ENCODE results near the gene ADCY7. TPM values are rescaled to one million over a fixed set of nuclear protein-coding genes. Genes with fewer than 3 reads are reported as not detected.

Gene ADCY7
- total RNA-seq, 1 donor = 225 TPM

GRCh38 chr16:50265716-50266336 is 525 bp upstream of the ADCY7 start:
- no peak for DNase-seq (ENCODE audit: low read depth in 2 of 3, low spot score in 2 of 3)

- DNase-seq (ENCODE audit: low read depth in 2 of 3, low spot score in 2 of 3) = no peak
Observed at GRCh38 chr16:50267151-50267631, 840 bp downstream of the ADCY7 start.

- peak in 1 of 3 donors; percentile 35 for DNase-seq (ENCODE audit: low read depth in 2 of 3, low spot score in 2 of 3)
Observed at GRCh38 chr16:50267651-50268050, 1.3 kb downstream of the ADCY7 start.

- no peak for DNase-seq (ENCODE audit: low read depth in 2 of 3, low spot score in 2 of 3)
Observed at GRCh38 chr16:50268352-50268751, 2.0 kb downstream of the ADCY7 start.

- no peak for DNase-seq (ENCODE audit: low read depth in 2 of 3, low spot score in 2 of 3)
Observed at GRCh38 chr16:50269061-50269705, 2.8 kb downstream of the ADCY7 start.

GRCh38 chr16:50269769-50270509 is 3.6 kb downstream of the ADCY7 start:
- DNase-seq (ENCODE audit: low read depth in 2 of 3, low spot score in 2 of 3) = no peak

GRCh38 chr16:50270510-50271147 is 4.3 kb downstream of the ADCY7 start:
- DNase-seq (ENCODE audit: low read depth in 2 of 3, low spot score in 2 of 3) = no peak

- DNase-seq (ENCODE audit: low read depth in 2 of 3, low spot score in 2 of 3) = no peak
Observed at GRCh38 chr16:50271148-50272041, 5.0 kb downstream of the ADCY7 start.

GRCh38 chr16:50272111-50272571 is 5.8 kb downstream of the ADCY7 start:
- no peak for DNase-seq (ENCODE audit: low read depth in 2 of 3, low spot score in 2 of 3)

GRCh38 chr16:50272687-50273381 is 6.5 kb downstream of the ADCY7 start:
- no peak for DNase-seq (ENCODE audit: low read depth in 2 of 3, low spot score in 2 of 3)

GRCh38 chr16:50273382-50273690 is 7.0 kb downstream of the ADCY7 start:
- no peak for DNase-seq (ENCODE audit: low read depth in 2 of 3, low spot score in 2 of 3)

GRCh38 chr16:50273888-50274325 is 7.6 kb downstream of the ADCY7 start:
- DNase-seq (ENCODE audit: low read depth in 2 of 3, low spot score in 2 of 3) = peak in 2 of 3 donors; percentile 81 to 91

- peak in 2 of 3 donors; percentile 62 to 71 for DNase-seq (ENCODE audit: low read depth in 2 of 3, low spot score in 2 of 3)
Observed at GRCh38 chr16:50274326-50275097, 8.2 kb downstream of the ADCY7 start.

GRCh38 chr16:50275098-50275415 is 8.7 kb downstream of the ADCY7 start:
- no peak for DNase-seq (ENCODE audit: low read depth in 2 of 3, low spot score in 2 of 3)

GRCh38 chr16:50275428-50276325 is 9.3 kb downstream of the ADCY7 start:
- no peak for DNase-seq (ENCODE audit: low read depth in 2 of 3, low spot score in 2 of 3)

GRCh38 chr16:50276326-50276640 is 9.9 kb downstream of the ADCY7 start:
- DNase-seq (ENCODE audit: low read depth in 2 of 3, low spot score in 2 of 3) = no peak

GRCh38 chr16:50276801-50277555 is 10.6 kb downstream of the ADCY7 start:
- no peak for DNase-seq (ENCODE audit: low read depth in 2 of 3, low spot score in 2 of 3)

All from hematopoietic multipotent progenitor cell (in vitro differentiated cells).